H1 (cell line): ENCODE measurements around the gene MRPL19. TPM values are rescaled to one million over a fixed set of nuclear protein-coding genes. Genes with fewer than 3 reads are reported as not detected.

Experiments
- CHD2 ChIP-seq: IDR thresholded peaks from 2 replicates; pipeline ENCODE4 v1.6.1; 2012; ENCODE audit warnings: low read length, improper control_type of control experiment
- JUN ChIP-seq: IDR thresholded peaks from 2 replicates; pipeline ENCODE4 v1.6.1; 2011; ENCODE audit warnings: low read depth, mild to moderate bottlenecking, improper control_type of control experiment, low read length
- MAFK ChIP-seq: IDR thresholded peaks from 2 replicates; pipeline ENCODE4 v1.6.1; 2012; ENCODE audit warnings: low read depth, mild to moderate bottlenecking, improper control_type of control experiment, low read length
- NRF1 ChIP-seq: IDR thresholded peaks from 2 replicates; pipeline ENCODE4 v1.6.1; 2011; ENCODE audit warnings: mild to moderate bottlenecking, low read depth, low read length, improper control_type of control experiment
- POLR2AphosphoS5 ChIP-seq: IDR thresholded peaks from 2 replicates; pipeline ENCODE4 v1.6.1; 2011; ENCODE audit warnings: low read depth, low read length
- RFX5 ChIP-seq: IDR thresholded peaks from 2 replicates; pipeline ENCODE4 v1.6.1; 2011; ENCODE audit warnings: low read depth, low read length, improper control_type of control experiment, borderline replicate concordance
- polyA plus RNA-seq, 7 experiments: library from polyadenylated mRNA; depleted of rRNA in 3 of 7; stranded (reverse) in 5 of 7; unstranded in 2 of 7; fragments of >200 nt in 5 of 7; fragments of 200-250 nt in 2 of 7; gene quantifications; 1 replicate in 5 of 7; 2 replicates in 1 of 7; 4 replicates in 1 of 7; pipeline versions ENCODE4 v1.2.1 to v1.2.3, GENCODE V29; 2011 to 2013; ENCODE audit warnings: missing spikeins in 2 of 7, mixed read lengths in 2 of 7
- total RNA-seq: library from RNA; stranded (reverse); fragmentation: NEBNext Ultra II Directional; extraction: Animal tissue kit (Norgen Biotek cat#: 25700); gene quantifications from 2 replicates; pipeline ENCODE4 v1.2.1, GENCODE V29; 2021

The MRPL19 gene
- total and polyA plus RNA-seq, 2 of the 8 experiments (the other 6 are each of a cell fraction or from before 2014, with no cell fraction given): 18.1 to 75.2 TPM

DNA sequence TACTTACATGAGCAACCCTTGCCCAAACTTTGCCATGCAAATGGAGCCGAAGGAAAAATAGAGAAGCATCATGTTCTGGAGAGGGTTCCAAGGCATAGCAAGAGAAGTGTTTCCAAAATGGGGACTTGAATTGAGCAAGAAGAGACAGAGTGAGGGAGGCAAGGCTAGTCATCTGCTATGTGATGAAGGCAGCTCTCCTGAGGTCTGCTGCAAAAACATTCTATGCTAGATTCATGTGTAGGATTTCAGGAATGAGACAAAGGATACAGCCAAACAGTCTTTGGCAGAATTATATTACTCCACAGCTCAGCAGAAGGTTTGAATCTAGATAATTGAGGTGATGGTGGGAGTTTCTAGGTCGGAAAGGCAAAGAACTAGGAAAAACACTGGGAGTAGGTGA lies 24.1 kb upstream of the MRPL19 start (continued):
- TF ChIP-seq POLR2AphosphoS5 (no peak), NRF1 (no peak), RFX5 (no peak), MAFK (no peak), CHD2 (no peak), JUN (no peak)
